Sigmoid colon (tissue), 7 donors: Measurements from ENCODE around the gene PIK3C2G. TPM values are rescaled to one million over a fixed set of nuclear protein-coding genes. Genes with fewer than 3 reads are reported as not detected.

Experiments used
- DNase-seq: peaks from one replicate; pipeline ENCODE4 v3.0.0-alpha.2; 2019
- H3K27ac ChIP-seq, 4 donors: fragments of 200-600 bp; sonication (generic); one replicate each; pipeline ENCODE4 v1.5.1; 2016 to 2019; ENCODE audit warnings: mild to moderate bottlenecking in 1 of 4
- H3K27me3 ChIP-seq, 3 donors: fragments of 200-600 bp; sonication (generic); one replicate each; pipeline ENCODE4 v1.5.1; 2019; ENCODE audit warnings: mild to moderate bottlenecking in 1 of 3
- H3K36me3 ChIP-seq, 4 donors: fragments of 200-600 bp; sonication (generic); one replicate each; pipeline ENCODE4 v1.5.1; 2016 to 2019
- H3K4me1 ChIP-seq, 4 donors: fragments of 200-600 bp; sonication (generic); one replicate each; pipeline ENCODE4 v1.5.1; 2017 to 2019
- H3K4me3 ChIP-seq, 4 donors: fragments of 200-600 bp; sonication (generic); one replicate each; pipeline ENCODE4 v1.5.1; 2017 to 2019; ENCODE audit warnings: mild to moderate bottlenecking in 2 of 4, moderate library complexity in 1 of 4
- H3K9me3 ChIP-seq, 4 donors: fragments of 200-600 bp in 3 of 4; sonication (generic) in 3 of 4; one replicate each; pipeline versions ENCODE4 v1.5.1 to v1.6.1; 2013 to 2019
- CTCF ChIP-seq, 4 experiments: fragments of 450-650 bp in 3 of 4; fragments of 200-600 bp in 1 of 4; IDR thresholded peaks; one replicate each; pipeline ENCODE4 v1.5.1; 2016 to 2019; ENCODE audit warnings: antibody characterized with exemption in 4 of 4, mild to moderate bottlenecking in 3 of 4, moderate library complexity in 2 of 4
- EP300 ChIP-seq, 4 donors: sonication (generic); formaldehyde crosslinking; IDR thresholded peaks; one replicate each; pipeline ENCODE4 v1.6.1; 2017; ENCODE audit warnings: antibody characterized with exemption in 4 of 4
- POLR2A ChIP-seq, 2 donors: fragments of 450-650 bp; IDR thresholded peaks; one replicate each; pipeline ENCODE4 v1.6.1; 2016; ENCODE audit warnings: antibody characterized with exemption in 2 of 2, mild to moderate bottlenecking in 2 of 2, moderate library complexity in 2 of 2
- POLR2AphosphoS5 ChIP-seq, 4 donors: sonication (generic); formaldehyde crosslinking; IDR thresholded peaks; one replicate each; pipeline ENCODE4 v1.6.1; 2017; ENCODE audit warnings: antibody characterized with exemption in 4 of 4
- WGBS, 2 donors: extraction: QIAGEN DNeasy Blood & Tissue Kit; methylation state at CpG; one replicate each; pipeline ENCODE4 v1.1.7; 2013; 5-methylcytosine and 5-hydroxymethylcytosine counted together
- intact Hi-C: fragments of 100-400 bp; cut with DNase I; formaldehyde crosslinking; loops from one replicate; pipeline ENCODE4 v1.15.1; 2023
- polyA plus RNA-seq, 3 donors: library from polyadenylated mRNA; stranded (reverse); fragments of 200-250 nt; gene quantifications; one replicate each; pipeline ENCODE4 v1.2.3, GENCODE V29; 2013
- total RNA-seq, 4 donors: library from RNA; depleted of rRNA; stranded (reverse); fragments of >200 nt; gene quantifications; one replicate each; pipeline ENCODE4 v1.1.0, GENCODE V29; 2016
- donor health status: healthy with polysubstance abuse.
- donor health status: Bipolar disorder and iron deficiency.
- donor health status: healthy.

Gene PIK3C2G
- total and polyA plus RNA-seq, 7 donors, result 0.07 to 1.7 (median 0.63) TPM; not detected in 1

DNA sequence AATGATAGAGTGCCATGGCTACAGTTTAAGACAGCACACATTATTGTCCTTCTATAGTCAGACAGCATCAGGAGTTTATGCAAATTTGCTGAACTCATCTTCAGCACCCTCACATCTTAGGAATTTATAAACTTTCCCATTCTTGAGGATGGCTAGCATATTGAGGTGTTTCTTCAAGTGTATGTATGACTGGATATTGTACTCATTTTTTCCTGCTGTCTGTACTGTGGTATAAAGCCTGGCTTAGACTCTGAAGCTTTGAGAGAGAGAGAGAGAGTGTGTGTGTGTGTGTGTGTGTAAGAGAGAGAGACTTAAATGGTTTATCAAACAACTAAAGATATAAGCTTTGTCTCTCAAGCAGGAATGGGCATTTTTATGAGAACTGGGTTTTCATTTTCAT, 161.6 kb downstream of the PIK3C2G start:
- H3K4me1 ChIP-seq, result no peaks in the 10 kb centered on the region
- intact Hi-C loops, result no loop called here

GRCh38 chr12:18424857-18425256, 163.5 kb downstream of the PIK3C2G start:
- H3K36me3 ChIP-seq, result no peaks in the 10 kb centered on the region
- no peak overlapping the region for H3K27ac ChIP-seq
- H3K27me3 ChIP-seq, result no peaks in the 10 kb centered on the region
- intact Hi-C loops, result no loop called here
- WGBS, 2 donors, result 75 to 87% methylated on average over 2 of the region's 2 CpGs
- no peak for DNase-seq
- TF ChIP-seq CTCF (IDR thresholded peaks at IDR 0.05) (no peak), POLR2A (IDR thresholded peaks at IDR 0.05) (no peak), EP300 (IDR thresholded peaks at IDR 0.05) (no peak), POLR2AphosphoS5 (IDR thresholded peaks at IDR 0.05) (no peak)
- H3K4me3 ChIP-seq, result no peak overlapping the region
- no peaks in the 10 kb centered on the region for H3K9me3 ChIP-seq
- no peaks in the 10 kb centered on the region for H3K4me1 ChIP-seq

More for the DNA sequence above, 161.6 kb downstream of the PIK3C2G start:
- H3K9me3 ChIP-seq, result no peaks in the 10 kb centered on the region
- DNase-seq, result no peak
- no peak overlapping the region for H3K27ac ChIP-seq
- TF ChIP-seq CTCF (IDR thresholded peaks at IDR 0.05), result no peak
- TF ChIP-seq EP300 (IDR thresholded peaks at IDR 0.05), result no peak
- TF ChIP-seq POLR2A (IDR thresholded peaks at IDR 0.05), result no peak
- no peak for TF ChIP-seq POLR2AphosphoS5 (IDR thresholded peaks at IDR 0.05)
- H3K4me3 ChIP-seq, result no peak overlapping the region
- no peaks in the 10 kb centered on the region for H3K36me3 ChIP-seq
- H3K27me3 ChIP-seq, result no peaks in the 10 kb centered on the region

DNA sequence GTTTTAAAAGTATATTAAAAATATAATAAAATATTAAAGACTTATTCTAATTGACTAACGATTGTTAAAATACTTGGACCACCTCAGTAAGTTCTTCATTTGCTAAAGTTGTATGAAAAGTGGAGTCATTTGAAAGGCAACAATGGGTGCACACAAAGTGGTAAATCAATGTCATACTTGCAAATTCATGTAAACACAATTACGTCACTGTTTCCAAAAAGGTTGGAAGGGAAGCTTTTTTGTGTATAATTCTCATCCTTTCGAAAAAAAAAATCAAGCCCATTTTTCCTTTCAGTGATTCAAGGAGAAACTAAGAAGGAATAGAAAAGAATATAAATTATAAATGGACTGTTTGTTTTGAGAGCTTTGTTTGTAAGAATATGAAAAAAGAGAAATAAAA, 166.2 kb downstream of the PIK3C2G start:
- H3K27ac ChIP-seq, result no peak overlapping the region
- WGBS, 2 donors, result 82 to 85% methylated on average over 3 of the region's 3 CpGs
- H3K4me3 ChIP-seq, result no peak overlapping the region
- intact Hi-C loops, result no loop called here
- TF ChIP-seq POLR2AphosphoS5 (IDR thresholded peaks at IDR 0.05), result no peak
- no peak for TF ChIP-seq CTCF (IDR thresholded peaks at IDR 0.05)
- TF ChIP-seq POLR2A (IDR thresholded peaks at IDR 0.05), result no peak
- TF ChIP-seq EP300 (IDR thresholded peaks at IDR 0.05), result no peak
- DNase-seq, result no peak
- H3K36me3 ChIP-seq, result no peaks in the 10 kb centered on the region
- no peaks in the 10 kb centered on the region for H3K27me3 ChIP-seq
- no peaks in the 10 kb centered on the region for H3K9me3 ChIP-seq
- H3K4me1 ChIP-seq, result peaks cover 0 to 6% (median 1%) of the 10 kb centered on the region in 4 donors

DNA sequence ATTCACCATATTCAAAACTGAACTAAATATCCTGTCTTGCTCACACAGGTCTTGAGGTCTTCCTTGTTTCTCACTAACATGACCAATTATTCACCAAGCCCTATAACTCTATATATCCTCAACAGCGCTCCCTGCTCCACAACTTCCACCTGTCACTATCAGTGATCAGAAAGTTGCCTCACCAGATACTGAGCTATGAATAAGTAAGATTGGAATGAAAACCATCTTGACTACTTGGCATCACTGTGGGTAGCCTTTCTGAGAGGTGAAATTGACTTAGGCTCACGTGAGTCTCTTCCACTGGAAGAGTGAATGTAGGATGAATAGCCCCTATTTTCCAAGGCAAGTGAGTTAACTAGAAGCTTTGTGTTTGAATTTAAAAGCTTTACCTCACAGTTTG, 167.1 kb downstream of the PIK3C2G start:
- Histone ChIP-seq H3K27ac (no peak overlapping the region), H3K36me3 (no peaks in the 10 kb centered on the region), H3K27me3 (no peaks in the 10 kb centered on the region), H3K9me3 (no peaks in the 10 kb centered on the region), H3K4me3 (no peak overlapping the region), H3K4me1 (peaks cover 0 to 6% (median 1%) of the 10 kb centered on the region in 4 donors)
- WGBS, 2 donors, result 92 to 93% methylated on average over 2 of the region's 2 CpGs
- DNase-seq, result no peak
- no peak for TF ChIP-seq POLR2AphosphoS5 (IDR thresholded peaks at IDR 0.05)
- TF ChIP-seq CTCF (IDR thresholded peaks at IDR 0.05), result no peak
- no peak for TF ChIP-seq POLR2A (IDR thresholded peaks at IDR 0.05)
- TF ChIP-seq EP300 (IDR thresholded peaks at IDR 0.05), result no peak
- intact Hi-C loops, result no loop called here

DNA sequence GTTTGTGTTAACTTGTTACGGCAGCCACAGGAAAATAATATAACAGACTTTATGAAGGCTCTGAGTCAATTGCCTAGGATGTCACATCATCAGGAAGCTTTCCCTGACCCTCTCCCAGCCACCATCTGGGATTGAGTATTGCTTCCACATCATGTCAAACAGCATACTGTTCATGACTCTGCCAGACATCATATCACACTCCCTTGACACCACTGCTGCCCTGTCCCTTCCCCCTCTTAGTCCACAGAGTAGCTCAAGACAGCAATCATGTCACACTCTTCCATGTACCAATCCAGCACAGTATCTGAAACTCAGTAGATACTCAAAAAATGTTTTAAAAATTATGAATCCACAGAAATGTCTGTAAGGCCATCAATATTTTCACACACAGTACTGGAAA, 168.0 kb downstream of the PIK3C2G start:
- Histone ChIP-seq H3K27ac (no peak overlapping the region), H3K4me1 (peaks cover 0 to 6% (median 1%) of the 10 kb centered on the region in 4 donors), H3K27me3 (no peaks in the 10 kb centered on the region), H3K36me3 (no peaks in the 10 kb centered on the region), H3K9me3 (no peaks in the 10 kb centered on the region), H3K4me3 (no peak overlapping the region)
- DNase-seq, result no peak
- TF ChIP-seq POLR2AphosphoS5 (IDR thresholded peaks at IDR 0.05) (no peak), EP300 (IDR thresholded peaks at IDR 0.05) (no peak), CTCF (IDR thresholded peaks at IDR 0.05) (no peak), POLR2A (IDR thresholded peaks at IDR 0.05) (no peak)
- WGBS, 2 donors, result 71 to 86% methylated on average over 1 of the region's 1 CpG
- intact Hi-C loops, result no loop called here
